GM23338 (cell line): Measurements from ENCODE around the gene SAFB. TPM values are rescaled to one million over a fixed set of nuclear protein-coding genes. Genes with fewer than 3 reads are reported as not detected.

Experiments
- ATAC-seq: fragments of 200-7000 bp; cut with Tn5 transposase; 3 replicates; pipeline ENCODE4 v1.9.1; 2020
- DNase-seq: peaks from one replicate; pipeline ENCODE4 v3.0.0-alpha.2; 2015; ENCODE audit warnings: low spot score
- H2AFZ ChIP-seq: fragments of 200-600 bp; sonication (generic); 2 replicates; pipeline ENCODE4 v1.8.0; 2016; ENCODE audit warnings: antibody characterized with exemption, mild to moderate bottlenecking, moderate library complexity
- H3F3A ChIP-seq: fragments of 200-600 bp; sonication (generic); replicated peaks from 2 replicates; pipeline ENCODE4 v1.8.0; 2017; ENCODE audit warnings: antibody characterized with exemption, mixed run types, low read depth
- H3K27ac ChIP-seq: fragments of 200-600 bp; sonication (generic); 2 replicates; pipeline ENCODE4 v1.6.1; 2016; ENCODE audit warnings: low read depth
- H3K27me3 ChIP-seq: fragments of 200-600 bp; sonication (generic); 2 replicates; pipeline ENCODE4 v1.8.0; 2016; ENCODE audit warnings: mild to moderate bottlenecking, mixed run types, moderate library complexity; ENCODE audit not compliant: insufficient read depth
- H3K36me3 ChIP-seq: fragments of 200-600 bp; sonication (generic); 2 replicates; pipeline ENCODE4 v1.8.0; 2016; ENCODE audit warnings: mild to moderate bottlenecking; ENCODE audit not compliant: insufficient read depth
- H3K4me1 ChIP-seq: fragments of 200-600 bp; sonication (generic); 2 replicates; pipeline ENCODE4 v1.8.0; 2016; ENCODE audit warnings: mild to moderate bottlenecking, moderate library complexity; ENCODE audit not compliant: insufficient read depth
- H3K4me2 ChIP-seq: fragments of 200-600 bp; sonication (generic); 2 replicates; pipeline ENCODE4 v1.7.1; 2017; ENCODE audit warnings: mixed run types
- H3K4me3 ChIP-seq: fragments of 200-600 bp; sonication (generic); 2 replicates; pipeline ENCODE4 v1.6.1; 2016; ENCODE audit warnings: mixed run types
- H3K79me2 ChIP-seq: fragments of 200-600 bp; sonication (generic); replicated peaks from 2 replicates; pipeline ENCODE4 v1.8.0; 2017; ENCODE audit warnings: mild to moderate bottlenecking; ENCODE audit not compliant: insufficient read depth
- H3K9me2 ChIP-seq: fragments of 200-600 bp; sonication (generic); 2 replicates; pipeline ENCODE4 v1.8.0; 2017; ENCODE audit not compliant: insufficient read depth
- H4K20me1 ChIP-seq: fragments of 200-600 bp; sonication (generic); replicated peaks from 2 replicates; pipeline ENCODE4 v1.8.0; 2017; ENCODE audit warnings: mild to moderate bottlenecking; ENCODE audit not compliant: insufficient read depth
- H3K27ac Mint-ChIP-seq: 2 replicates; pipeline ENCODE4 v1.8.0; 2020; ENCODE audit warnings: inconsistent platforms, mild to moderate bottlenecking, moderate library complexity, mixed read lengths
- H3K27me3 Mint-ChIP-seq: 3 replicates; pipeline ENCODE4 v1.8.0; 2022; ENCODE audit warnings: low read depth, mild to moderate bottlenecking, moderate library complexity, mixed read lengths, inconsistent platforms; ENCODE audit not compliant: insufficient read depth, poor library complexity
- H3K36me3 Mint-ChIP-seq: 3 replicates; pipeline ENCODE4 v1.8.0; 2021; ENCODE audit warnings: low read depth, mild to moderate bottlenecking, inconsistent platforms, moderate library complexity, mixed read lengths
- H3K4me1 Mint-ChIP-seq: 3 replicates; pipeline ENCODE4 v1.8.0; 2020; ENCODE audit warnings: mild to moderate bottlenecking, inconsistent platforms, mixed read lengths
- H3K4me3 Mint-ChIP-seq: 3 replicates; pipeline ENCODE4 v1.8.0; 2021; ENCODE audit warnings: moderate library complexity, mild to moderate bottlenecking, inconsistent platforms, mixed read lengths
- H3K9me3 Mint-ChIP-seq: 3 replicates; pipeline ENCODE4 v1.8.0; 2020; ENCODE audit warnings: moderate library complexity, mild to moderate bottlenecking, inconsistent platforms, mixed read lengths
- EZH2phosphoT487 ChIP-seq: fragments of 200-600 bp; sonication (generic); IDR thresholded peaks from one replicate; pipeline ENCODE4 v1.8.1; 2018; ENCODE audit warnings: antibody characterized with exemption; ENCODE audit not compliant: unreplicated experiment
- POLR2AphosphoS5 ChIP-seq: IDR thresholded peaks from 2 replicates; pipeline ENCODE4 v1.6.1; 2016; ENCODE audit warnings: antibody characterized with exemption, low read depth
- STAT1 ChIP-seq: IDR thresholded peaks from one replicate; pipeline ENCODE4 v1.6.1; 2016; ENCODE audit warnings: antibody characterized with exemption; ENCODE audit not compliant: unreplicated experiment
- polyA plus RNA-seq: library from polyadenylated mRNA; unstranded; fragments of >200 nt; fragmentation: Nextera tagmentation; extraction: Ambion mirVana; gene quantifications from 2 replicates; pipeline ENCODE4 v1.2.1, GENCODE V29; 2016
- total RNA-seq: library from RNA; depleted of rRNA; stranded (reverse); fragments of >200 nt; shearing (Covaris generic); gene quantifications from 2 replicates; pipeline ENCODE4 v1.2.3, GENCODE V29; 2014
- TF ChIP-seq, protein P1 (sequence below): IDR thresholded peaks from one replicate; pipeline ENCODE4 v1.6.1; 2018; ENCODE audit warnings: antibody characterized with exemption; ENCODE audit not compliant: unreplicated experiment
- TF ChIP-seq, protein P2 (sequence below), 2 experiments: fragments of 200-600 bp in 1 of 2; sonication (generic) in 1 of 2; conservative IDR thresholded peaks; 2 replicates each; pipeline versions ENCODE4 v1.5.1 to v1.6.1; 2016 to 2017; ENCODE audit warnings: antibody characterized with exemption in 2 of 2, low read depth in 2 of 2, mild to moderate bottlenecking in 2 of 2, moderate library complexity in 1 of 2

The SAFB gene
- total and polyA plus RNA-seq, 2 experiments from 2014 or later, result 85.2 to 109 TPM

DNA sequence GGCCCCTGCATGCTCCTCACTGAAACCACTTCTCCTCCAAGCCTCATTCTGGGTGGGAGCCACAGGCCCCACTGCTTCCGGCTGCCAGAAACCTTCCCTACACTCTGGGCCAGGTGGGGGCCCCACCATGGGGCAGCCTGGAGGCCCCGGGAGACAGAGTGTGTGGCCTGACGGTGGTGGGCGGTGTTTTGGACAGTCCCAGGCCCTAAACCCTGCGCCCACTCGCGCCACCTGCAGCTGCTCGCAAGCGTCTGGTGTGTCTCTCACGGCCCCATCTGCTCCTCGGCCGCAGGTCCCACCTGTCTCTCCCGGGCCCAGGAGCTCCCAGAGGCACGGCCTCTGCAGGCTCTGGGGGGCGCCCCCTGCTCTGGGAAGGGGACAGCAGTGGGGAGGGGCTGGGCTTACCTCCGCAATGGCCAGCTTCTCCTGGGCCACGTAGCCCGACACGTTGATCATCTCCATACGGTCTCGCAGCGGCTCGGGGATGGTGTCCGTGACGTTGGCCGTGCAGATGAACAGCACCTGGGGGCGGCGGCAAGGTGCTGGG lies 72.8 kb downstream of the SAFB start:
- Mint-ChIP-seq H3K4me1 (0 out of 3 replicates have a peak, but pooled peaks cover 4% of the 10 kb centered on the region), H3K27me3 (peaks cover 49% of the 10 kb centered on the region), H3K27ac (no peak overlapping the region), H3K36me3 (peaks cover 83% of the 10 kb centered on the region), H3K4me3 (no peak overlapping the region), H3K9me3 (peaks cover 3% of the 10 kb centered on the region; the same call in 2 of the 3 replicates)
- Histone ChIP-seq H3F3A (peaks cover 16% of the 10 kb centered on the region), H3K27me3 (no peaks in the 10 kb centered on the region), H3K79me2 (peaks cover 20% of the 10 kb centered on the region), H3K9me2 (no peaks in the 10 kb centered on the region), H3K4me2 (no peak overlapping the region), H3K4me1 (no peaks in the 10 kb centered on the region), H3K4me3 (no peak overlapping the region), H3K36me3 (no peaks in the 10 kb centered on the region), H4K20me1 (peaks cover 13% of the 10 kb centered on the region; the same call in 1 of the 2 replicates), H3K27ac (no peak overlapping the region), H2AFZ (no peak overlapping the region)
- DNase-seq (peak; percentile 24), ATAC-seq (peak; percentile 3; the same call in 2 of the 3 replicates)
- TF ChIP-seq, protein P1, sequence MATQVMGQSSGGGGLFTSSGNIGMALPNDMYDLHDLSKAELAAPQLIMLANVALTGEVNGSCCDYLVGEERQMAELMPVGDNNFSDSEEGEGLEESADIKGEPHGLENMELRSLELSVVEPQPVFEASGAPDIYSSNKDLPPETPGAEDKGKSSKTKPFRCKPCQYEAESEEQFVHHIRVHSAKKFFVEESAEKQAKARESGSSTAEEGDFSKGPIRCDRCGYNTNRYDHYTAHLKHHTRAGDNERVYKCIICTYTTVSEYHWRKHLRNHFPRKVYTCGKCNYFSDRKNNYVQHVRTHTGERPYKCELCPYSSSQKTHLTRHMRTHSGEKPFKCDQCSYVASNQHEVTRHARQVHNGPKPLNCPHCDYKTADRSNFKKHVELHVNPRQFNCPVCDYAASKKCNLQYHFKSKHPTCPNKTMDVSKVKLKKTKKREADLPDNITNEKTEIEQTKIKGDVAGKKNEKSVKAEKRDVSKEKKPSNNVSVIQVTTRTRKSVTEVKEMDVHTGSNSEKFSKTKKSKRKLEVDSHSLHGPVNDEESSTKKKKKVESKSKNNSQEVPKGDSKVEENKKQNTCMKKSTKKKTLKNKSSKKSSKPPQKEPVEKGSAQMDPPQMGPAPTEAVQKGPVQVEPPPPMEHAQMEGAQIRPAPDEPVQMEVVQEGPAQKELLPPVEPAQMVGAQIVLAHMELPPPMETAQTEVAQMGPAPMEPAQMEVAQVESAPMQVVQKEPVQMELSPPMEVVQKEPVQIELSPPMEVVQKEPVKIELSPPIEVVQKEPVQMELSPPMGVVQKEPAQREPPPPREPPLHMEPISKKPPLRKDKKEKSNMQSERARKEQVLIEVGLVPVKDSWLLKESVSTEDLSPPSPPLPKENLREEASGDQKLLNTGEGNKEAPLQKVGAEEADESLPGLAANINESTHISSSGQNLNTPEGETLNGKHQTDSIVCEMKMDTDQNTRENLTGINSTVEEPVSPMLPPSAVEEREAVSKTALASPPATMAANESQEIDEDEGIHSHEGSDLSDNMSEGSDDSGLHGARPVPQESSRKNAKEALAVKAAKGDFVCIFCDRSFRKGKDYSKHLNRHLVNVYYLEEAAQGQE, result no peak
- TF ChIP-seq, protein P2, sequence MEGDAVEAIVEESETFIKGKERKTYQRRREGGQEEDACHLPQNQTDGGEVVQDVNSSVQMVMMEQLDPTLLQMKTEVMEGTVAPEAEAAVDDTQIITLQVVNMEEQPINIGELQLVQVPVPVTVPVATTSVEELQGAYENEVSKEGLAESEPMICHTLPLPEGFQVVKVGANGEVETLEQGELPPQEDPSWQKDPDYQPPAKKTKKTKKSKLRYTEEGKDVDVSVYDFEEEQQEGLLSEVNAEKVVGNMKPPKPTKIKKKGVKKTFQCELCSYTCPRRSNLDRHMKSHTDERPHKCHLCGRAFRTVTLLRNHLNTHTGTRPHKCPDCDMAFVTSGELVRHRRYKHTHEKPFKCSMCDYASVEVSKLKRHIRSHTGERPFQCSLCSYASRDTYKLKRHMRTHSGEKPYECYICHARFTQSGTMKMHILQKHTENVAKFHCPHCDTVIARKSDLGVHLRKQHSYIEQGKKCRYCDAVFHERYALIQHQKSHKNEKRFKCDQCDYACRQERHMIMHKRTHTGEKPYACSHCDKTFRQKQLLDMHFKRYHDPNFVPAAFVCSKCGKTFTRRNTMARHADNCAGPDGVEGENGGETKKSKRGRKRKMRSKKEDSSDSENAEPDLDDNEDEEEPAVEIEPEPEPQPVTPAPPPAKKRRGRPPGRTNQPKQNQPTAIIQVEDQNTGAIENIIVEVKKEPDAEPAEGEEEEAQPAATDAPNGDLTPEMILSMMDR (conservative IDR thresholded peaks at IDR 0.05; ENCODE audit: low read depth in 2 of 2), result peak in 1 of 2 experiments; percentile 31; a peak in 2 of 4 replicates

DNA sequence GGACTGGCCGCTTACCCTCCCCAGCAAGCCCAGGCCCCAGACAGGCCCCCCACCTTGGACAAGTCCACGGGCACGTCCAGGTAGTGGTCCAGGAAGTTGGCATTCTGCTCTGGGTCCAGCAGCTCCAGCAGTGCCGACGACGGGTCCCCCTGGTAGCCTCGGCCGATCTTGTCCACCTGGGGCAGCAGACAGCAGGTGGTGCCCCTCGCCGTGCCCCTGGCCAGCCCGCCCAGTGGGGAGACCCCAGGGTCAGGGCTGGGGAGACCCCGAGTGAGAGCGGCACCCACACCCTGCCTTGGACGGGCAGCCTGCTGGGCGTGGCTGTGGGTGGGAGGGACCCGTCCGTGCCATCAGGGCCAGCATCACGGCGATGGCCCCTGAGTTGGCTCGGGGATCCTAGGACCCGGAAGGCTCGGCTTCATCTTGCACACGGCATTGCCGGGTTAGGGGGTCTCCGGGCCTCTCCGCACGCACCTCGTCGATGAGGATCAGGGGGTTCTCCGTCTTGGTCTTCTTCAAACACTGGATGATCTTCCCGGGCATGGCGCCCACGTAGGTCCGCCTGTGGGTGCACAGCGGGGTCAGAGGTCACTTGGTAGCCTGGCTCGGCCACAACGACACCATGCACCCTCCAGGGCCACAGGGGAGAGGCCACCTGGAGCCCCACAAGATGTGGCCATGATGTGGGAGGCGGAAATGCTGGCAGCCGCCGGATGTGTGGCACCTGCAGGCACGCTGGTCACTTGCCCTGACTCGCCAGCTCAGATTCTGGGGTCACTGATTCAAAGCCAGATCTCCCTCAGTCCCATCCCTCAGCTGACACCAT lies 73.5 kb downstream of the SAFB start:
- Histone ChIP-seq H3K27ac (no peak overlapping the region), H3K4me1 (no peaks in the 10 kb centered on the region), H4K20me1 (peaks cover 13% of the 10 kb centered on the region; the same call in 1 of the 2 replicates), H3K4me3 (no peak overlapping the region), H3K79me2 (peaks cover 13% of the 10 kb centered on the region), H3K4me2 (no peak overlapping the region), H3K9me2 (no peaks in the 10 kb centered on the region), H3F3A (peaks cover 16% of the 10 kb centered on the region), H3K36me3 (no peaks in the 10 kb centered on the region), H3K27me3 (no peaks in the 10 kb centered on the region), H2AFZ (no peak overlapping the region)
- Mint-ChIP-seq H3K27ac (no peak overlapping the region), H3K4me1 (0 out of 3 replicates have a peak, but pooled peaks cover 4% of the 10 kb centered on the region), H3K9me3 (peaks cover 3% of the 10 kb centered on the region; the same call in 2 of the 3 replicates), H3K36me3 (peaks cover 83% of the 10 kb centered on the region), H3K4me3 (no peak overlapping the region), H3K27me3 (peaks cover 50% of the 10 kb centered on the region)
- no peak for TF ChIP-seq STAT1
- no peak for TF ChIP-seq EZH2phosphoT487
- peak; percentile 18; the same call in 1 of the 2 replicates for TF ChIP-seq POLR2AphosphoS5
- peak; percentile 0 for DNase-seq
- no peak for ATAC-seq
